Measurements from ENCODE around the gene GATB. TPM values are rescaled to one million over a fixed set of nuclear protein-coding genes. Genes with fewer than 3 reads are reported as not detected.

The GATB gene
- total and polyA plus RNA-seq, 2 donors (not counting 3 experiments of a cell fraction or from before 2014, with no cell fraction given) = 14.4 to 17.7 TPM

DNA sequence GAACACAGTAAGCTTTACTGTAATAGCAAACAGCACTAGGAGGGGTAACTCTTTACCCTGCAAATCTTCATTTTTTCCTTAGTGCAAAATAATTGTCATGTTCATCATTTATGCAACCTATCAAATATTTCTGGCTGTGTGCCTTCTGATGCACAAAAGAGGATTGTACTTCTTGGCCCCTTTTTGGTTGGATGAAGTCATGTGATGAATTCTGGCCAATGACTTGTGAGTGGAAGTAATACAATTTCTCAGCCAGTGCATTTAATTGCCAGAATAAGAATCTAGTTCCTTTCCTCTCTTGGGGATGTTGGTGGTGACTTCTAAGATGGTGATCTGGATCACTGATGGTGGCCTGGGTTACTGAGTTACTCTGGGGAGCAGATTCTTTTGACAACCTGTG, 37.0 kb upstream of the GATB start:
- Histone ChIP-seq H3K4me1 (ENCODE audit: control insufficient read depth, extremely low read depth, insufficient read depth, low read length) (no peaks in the 10 kb centered on the region), H3K36me3 (ENCODE audit: control insufficient read depth in 2 of 2, extremely low read depth in 1 of 2, insufficient read depth in 2 of 2, low read length in 2 of 2) (no peaks in the 10 kb centered on the region), H3K9ac (replicated peaks; ENCODE audit: extremely low read depth, insufficient read depth, low read length) (no peak overlapping the region), H3K9me1 (replicated peaks; ENCODE audit: control insufficient read depth, extremely low read depth, insufficient read depth, low read length) (no peaks in the 10 kb centered on the region), H3K27me3 (ENCODE audit: control insufficient read depth in 2 of 2, insufficient read depth in 2 of 2, low read length in 2 of 2) (peaks cover 2 to 5% of the 10 kb centered on the region in 2 experiments), H3K79me2 (ENCODE audit: control insufficient read depth, insufficient read depth, low read length) (no peaks in the 10 kb centered on the region), H2AFZ (ENCODE audit: low read depth, low read length) (no peak overlapping the region), H3K4me3 (replicated peaks in 1 of 3; ENCODE audit: insufficient read depth in 1 of 3, low read depth in 1 of 3, low read length in 3 of 3) (no peak overlapping the region), H4K20me1 (replicated peaks; ENCODE audit: control insufficient read depth, extremely low read depth, insufficient read depth, low read length) (no peaks in the 10 kb centered on the region), H3K9me3 (replicated peaks; ENCODE audit: control insufficient read depth, insufficient read depth, low read length) (no peaks in the 10 kb centered on the region), H3K27ac (ENCODE audit: insufficient read depth, low read depth, low read length) (no peak overlapping the region), H3K4me2 (ENCODE audit: insufficient read depth, low read length) (no peak overlapping the region)
- ChIA-PET POLR2A (no interaction called here), CTCF (no interaction called here)
- BruUV-seq (replicated peaks) = no TSS peak
- intact Hi-C loops (cut with micrococcal nuclease) = no loop called here
- TF ChIP-seq GATA2 (IDR thresholded peaks at IDR 0.05; ENCODE audit: insufficient read depth, insufficient read length, low read depth, low read length) (no peak), POLR2A (IDR thresholded peaks at IDR 0.05; ENCODE audit: low read depth, low read length) (no peak), POLR2AphosphoS5 (IDR thresholded peaks at IDR 0.05; ENCODE audit: insufficient read depth, low read depth, low read length) (no peak), FOS (IDR thresholded peaks at IDR 0.05; ENCODE audit: borderline replicate concordance, insufficient read depth, low read length) (no peak), EZH2 (IDR thresholded peaks at IDR 0.05; ENCODE audit: borderline replicate concordance, low read depth, low read length, severe bottlenecking) (no peak), MYC (IDR thresholded peaks at IDR 0.05; ENCODE audit: low read depth, low read length) (no peak), CTCF (IDR thresholded peaks at IDR 0.05; ENCODE audit: extremely low read depth in 1 of 2, insufficient read depth in 1 of 2, low read depth in 1 of 2, low read length in 2 of 2) (no peak), JUN (IDR thresholded peaks at IDR 0.05; ENCODE audit: borderline replicate concordance, insufficient read depth, insufficient read length, low read depth) (no peak)
- TF ChIP-seq, protein P1, sequence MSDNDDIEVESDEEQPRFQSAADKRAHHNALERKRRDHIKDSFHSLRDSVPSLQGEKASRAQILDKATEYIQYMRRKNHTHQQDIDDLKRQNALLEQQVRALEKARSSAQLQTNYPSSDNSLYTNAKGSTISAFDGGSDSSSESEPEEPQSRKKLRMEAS (IDR thresholded peaks at IDR 0.05; ENCODE audit: insufficient read depth, insufficient read length) = no peak
- dilution Hi-C loops (cut with MboI; ENCODE audit: extremely low pct_ligation_motif_present, low sequenced_read_pairs) = no loop called here
- FAIRE-seq (no peak), DNase-seq (ENCODE audit: low read depth, low spot score) (no peak)
